Measurements from ENCODE around the gene AQP12B.
"Not testable (repeated sequence)": the region's sequence is repeated elsewhere in the genome, so short reads cannot be mapped to it uniquely, and the experiment has no call there.

The AQP12B gene

GRCh38 chr2:240701091-240701735 is 18.5 kb upstream of the AQP12B start:
- no peak for DNase-seq

DNA sequence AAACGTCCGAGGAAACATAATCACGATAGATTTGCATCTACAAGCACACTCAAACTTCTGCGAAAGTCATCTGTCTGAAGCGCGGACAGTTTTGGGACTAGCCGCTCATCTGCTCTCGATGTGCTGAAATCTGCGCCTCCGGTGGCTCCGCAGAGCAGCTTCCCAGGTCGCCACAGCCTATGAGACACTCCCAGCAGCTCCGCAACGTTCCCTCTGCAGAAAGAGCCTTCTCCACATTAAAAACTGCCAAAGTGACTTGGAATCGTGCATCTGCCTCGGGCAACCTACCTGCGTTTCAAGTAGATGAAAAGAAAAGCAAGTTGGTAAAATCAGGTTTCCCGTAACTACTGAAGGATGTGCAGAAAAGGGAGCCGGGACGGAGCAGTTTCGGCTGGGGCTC is 17.9 kb upstream of the AQP12B start:
- not testable (repeated sequence) for DNase-seq

DNA sequence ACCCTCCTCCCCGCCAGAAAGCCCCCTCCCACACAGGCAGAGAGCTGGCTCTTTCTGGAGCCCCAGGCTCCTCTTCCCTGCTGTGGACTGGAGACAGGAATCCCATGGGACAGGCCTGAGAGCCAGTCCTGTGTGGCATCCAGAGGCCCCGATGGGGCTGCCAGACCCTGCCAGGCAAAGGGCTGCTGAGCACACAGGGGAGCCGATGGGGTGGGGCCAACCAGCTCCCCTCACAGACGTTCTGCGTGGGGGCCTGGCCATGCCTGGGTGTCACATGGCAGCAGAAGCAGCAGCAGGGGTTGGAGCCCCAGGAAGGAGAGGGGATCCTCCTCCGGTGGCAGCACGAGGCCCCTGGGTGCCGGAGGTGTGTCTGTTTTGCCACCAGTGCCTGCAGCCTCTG is 17.1 kb upstream of the AQP12B start:
- DNase-seq = not testable (repeated sequence)

- DNase-seq = not testable (repeated sequence)
Measured at GRCh38 chr2:240698852-240699561, 16.3 kb upstream of the AQP12B start.

GRCh38 chr2:240696469-240696868 is 13.8 kb upstream of the AQP12B start:
- not testable (repeated sequence) for DNase-seq

DNA sequence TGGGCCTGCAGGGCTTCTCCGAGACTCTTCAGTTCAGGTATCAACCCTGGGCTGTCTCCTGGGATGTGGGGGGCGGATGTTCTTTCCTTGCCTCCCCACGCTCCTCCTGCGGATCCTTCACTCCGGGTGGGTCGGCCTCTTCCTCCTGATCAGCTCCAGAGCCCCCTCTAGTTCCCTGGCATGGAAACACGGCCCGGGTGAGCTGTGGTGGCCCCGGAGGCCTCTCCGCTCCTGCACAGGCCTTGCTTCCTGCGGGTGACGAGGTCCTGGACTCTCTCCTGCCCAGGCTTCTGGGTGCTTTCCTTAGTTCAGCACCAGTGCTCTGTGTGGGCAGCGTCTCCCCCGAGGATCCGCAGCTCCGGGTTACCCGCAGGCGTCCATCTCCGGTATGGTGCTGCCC is 12.9 kb upstream of the AQP12B start:
- DNase-seq = not testable (repeated sequence)

DNA sequence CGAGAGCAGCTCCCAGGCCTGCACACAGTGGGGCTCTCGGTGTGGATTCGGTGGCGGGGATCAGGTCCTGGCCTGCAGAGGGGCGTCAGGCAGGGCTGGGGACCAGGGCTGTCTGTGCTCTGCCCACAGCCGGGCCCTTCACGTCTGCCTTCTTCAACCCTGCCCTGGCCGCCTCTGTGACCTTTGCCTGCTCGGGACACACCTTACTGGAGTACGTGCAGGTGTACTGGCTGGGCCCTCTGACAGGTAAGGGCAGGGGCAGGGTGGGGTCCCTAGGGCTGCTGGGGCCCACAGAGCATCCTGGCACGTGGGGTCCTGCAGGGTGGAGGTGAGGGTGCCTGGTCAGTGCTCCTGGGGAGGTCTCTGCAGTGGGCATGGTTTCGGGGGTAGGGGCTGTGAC is 11.6 kb upstream of the AQP12B start:
- DNase-seq = not testable (repeated sequence)

GRCh38 chr2:240692583-240693561 is 10.2 kb upstream of the AQP12B start:
- DNase-seq = not testable (repeated sequence)

- DNase-seq = not testable (repeated sequence)
Measured at GRCh38 chr2:240691631-240692420, 9.1 kb upstream of the AQP12B start, which contains the start of gene AQP12A. TSS of gene AQP12A (plus strand) at chr2:240691866. CDS start at chr2:240691914, 48 bp downstream.

GRCh38 chr2:240691075-240691427 is 8.4 kb upstream of the AQP12B start:
- not testable (repeated sequence) for DNase-seq

DNA sequence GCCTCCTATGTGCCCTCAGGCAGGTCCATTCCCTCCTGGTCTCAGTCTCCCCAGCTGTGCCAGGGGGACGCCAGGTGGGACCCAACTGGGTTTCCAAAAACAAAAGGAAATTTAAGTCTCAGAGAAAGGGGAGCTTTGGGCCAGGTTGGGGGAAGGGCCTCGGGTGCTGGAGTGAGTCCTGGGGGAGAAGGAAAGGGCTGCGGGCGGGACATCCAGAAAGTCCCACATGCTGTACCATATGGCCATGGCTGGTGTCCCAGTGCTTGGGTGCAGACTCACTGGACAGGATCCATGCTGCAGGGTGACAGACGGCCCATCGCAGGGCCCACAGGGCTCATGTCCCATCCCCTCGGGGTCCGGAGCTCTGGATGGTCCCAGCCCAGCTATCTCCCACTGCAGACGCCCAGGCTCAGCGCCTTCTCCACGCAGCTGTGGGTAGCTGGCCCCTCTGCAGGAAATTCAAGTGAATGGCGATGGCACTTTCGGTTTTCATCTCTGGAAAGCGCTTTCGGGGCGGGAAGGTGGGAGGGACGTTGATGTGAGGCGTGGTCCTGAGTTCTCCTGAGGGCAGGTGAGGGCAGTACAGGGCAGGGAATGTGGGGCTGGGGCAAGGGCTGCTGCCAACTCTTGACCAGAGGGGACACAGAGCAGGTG is 7.9 kb upstream of the AQP12B start:
- not testable (repeated sequence) for DNase-seq

- no peak for DNase-seq
Measured at GRCh38 chr2:240689975-240690374, 7.3 kb upstream of the AQP12B start.

GRCh38 chr2:240688553-240688919 is 5.9 kb upstream of the AQP12B start:
- no peak for DNase-seq

DNA sequence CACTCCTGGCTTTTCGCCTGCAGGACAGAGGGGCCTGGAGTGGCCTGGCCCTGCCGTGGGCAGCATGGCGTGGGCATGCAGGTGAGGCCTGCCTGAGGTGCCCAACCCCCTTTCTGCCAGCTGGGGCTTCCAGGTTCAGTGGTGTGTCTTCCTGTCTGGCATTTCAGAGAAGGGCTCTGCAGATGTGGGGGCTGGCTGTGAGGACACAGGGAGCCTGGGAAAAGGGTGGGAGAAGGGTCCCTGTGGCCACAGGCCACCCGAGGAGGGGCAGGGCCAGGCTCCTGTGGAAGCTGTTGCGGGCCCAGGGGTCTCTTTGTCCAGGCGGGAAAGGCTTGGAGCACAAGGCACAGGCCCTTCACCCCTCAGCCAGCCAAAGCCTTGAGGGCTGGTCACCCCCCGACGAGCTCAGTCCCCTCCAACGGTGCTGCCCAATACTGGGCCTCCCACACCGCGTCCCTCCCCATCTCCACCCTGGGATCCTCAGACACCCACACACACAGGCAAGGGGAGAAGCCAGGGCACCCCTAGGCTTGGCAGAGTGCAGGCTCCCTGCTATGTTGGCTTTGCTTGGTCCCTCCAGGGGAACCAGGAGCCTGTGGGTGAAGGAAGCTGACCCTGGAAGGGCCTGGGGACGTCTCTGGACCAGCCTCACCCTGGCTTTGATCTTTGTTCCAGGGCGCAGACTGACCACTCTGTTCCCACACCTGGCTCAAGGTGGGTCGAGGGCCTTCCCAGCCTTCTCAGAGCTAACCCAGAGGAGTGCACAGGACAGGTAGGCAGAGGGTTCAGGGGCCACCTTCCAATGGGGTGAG is 5.3 kb upstream of the AQP12B start:
- DNase-seq = no peak

DNA sequence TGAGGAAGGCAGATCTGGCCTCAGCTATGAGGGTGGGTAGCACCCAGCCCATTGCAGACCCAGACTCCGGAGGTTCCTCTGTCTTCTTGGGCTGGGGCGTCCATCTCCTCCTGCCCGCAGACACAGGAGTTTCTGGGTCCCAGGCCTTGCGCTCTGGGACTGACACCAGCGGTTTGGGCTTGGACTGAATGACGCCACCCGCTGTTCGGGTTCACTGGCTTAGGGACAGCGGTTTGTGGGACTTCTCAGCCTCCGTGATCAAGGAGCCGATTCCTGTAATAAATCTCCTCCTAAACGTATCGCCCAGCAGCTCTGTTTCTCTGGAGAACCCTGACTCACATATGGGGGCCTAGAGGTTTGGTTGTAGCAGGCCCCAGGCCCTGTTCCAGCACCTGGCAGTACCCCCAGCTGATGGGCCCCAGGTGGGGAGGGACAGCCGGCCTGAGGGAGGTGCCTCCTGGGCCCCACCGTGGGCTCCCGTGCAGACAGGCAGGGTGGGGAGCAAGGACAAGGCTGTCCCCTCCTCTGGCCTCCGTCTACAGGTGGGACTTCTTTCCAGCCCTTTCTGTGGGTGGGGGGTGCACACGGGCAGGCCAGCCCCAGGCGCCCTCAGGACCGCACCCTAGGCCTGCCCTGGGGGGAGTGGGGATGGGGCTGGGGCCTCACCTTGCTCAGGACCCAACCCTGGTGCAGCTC is 4.5 kb upstream of the AQP12B start:
- DNase-seq = no peak

- no peak for DNase-seq
Measured at GRCh38 chr2:240686460-240686859, 3.8 kb upstream of the AQP12B start.

DNA sequence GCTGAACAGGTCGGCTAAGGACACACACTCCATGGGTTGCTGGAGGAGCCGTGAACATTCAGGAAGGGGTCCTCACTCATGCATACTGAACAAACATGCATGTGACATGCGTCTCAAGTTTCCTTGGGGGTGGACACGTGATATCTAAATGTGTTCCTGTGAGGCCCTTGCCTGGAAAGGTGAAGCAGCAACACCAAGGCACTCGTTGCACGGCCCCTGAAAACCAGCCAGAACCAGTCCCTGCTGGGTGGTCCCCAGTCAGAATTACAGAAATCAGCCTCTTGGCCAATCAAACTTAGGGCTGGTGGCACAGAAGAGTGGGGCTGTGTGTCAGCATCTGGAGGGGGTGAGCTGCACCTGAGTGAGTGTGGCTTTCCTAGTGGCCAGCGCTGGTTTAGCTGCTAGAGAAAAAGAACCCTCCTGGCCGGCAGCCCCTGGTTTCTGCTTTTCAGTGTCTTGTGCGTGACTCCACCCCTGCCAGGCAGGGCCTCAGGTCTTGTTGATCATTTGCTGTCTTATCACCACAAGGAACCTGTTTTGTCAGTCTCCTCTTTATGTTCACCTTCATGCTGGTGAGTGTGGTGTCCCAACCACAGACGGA is 3.2 kb upstream of the AQP12B start:
- DNase-seq = no peak

DNA sequence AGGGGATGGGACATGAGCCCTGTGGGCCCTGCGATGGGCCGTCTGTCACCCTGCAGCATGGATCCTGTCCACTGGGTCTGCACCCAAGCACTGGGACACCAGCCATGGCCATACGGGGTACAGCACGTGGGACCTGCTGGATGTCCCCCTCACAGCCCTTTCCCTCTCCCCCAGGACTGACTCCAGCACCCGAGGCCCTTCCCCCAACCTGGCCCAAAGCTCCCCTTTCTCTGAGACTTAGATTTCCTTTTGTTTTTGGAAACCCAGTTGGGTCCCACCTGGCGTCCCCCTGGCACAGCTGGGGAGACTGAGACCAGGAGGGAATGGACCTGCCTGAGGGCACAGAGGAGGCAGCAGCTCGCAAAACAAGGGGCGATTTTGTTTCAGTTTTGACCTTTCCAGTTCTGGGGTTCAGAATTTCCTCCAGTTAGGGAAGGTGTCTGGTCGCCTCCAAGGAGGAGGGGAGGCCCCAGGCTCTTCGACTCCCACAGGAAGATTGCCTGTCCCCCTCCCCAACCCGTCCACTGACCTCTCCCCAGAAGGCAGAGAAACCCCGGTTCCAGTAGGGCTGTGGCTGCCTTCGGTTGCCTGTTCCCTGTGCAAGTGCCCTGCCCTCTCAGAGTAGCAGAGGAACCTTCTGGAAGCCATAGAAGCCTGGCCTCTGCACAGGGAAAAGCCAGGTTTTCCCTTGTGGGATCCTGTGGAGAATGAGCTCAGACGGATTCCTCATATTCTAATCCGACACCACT is 1.5 kb upstream of the AQP12B start:
- not testable (repeated sequence) for DNase-seq

DNA sequence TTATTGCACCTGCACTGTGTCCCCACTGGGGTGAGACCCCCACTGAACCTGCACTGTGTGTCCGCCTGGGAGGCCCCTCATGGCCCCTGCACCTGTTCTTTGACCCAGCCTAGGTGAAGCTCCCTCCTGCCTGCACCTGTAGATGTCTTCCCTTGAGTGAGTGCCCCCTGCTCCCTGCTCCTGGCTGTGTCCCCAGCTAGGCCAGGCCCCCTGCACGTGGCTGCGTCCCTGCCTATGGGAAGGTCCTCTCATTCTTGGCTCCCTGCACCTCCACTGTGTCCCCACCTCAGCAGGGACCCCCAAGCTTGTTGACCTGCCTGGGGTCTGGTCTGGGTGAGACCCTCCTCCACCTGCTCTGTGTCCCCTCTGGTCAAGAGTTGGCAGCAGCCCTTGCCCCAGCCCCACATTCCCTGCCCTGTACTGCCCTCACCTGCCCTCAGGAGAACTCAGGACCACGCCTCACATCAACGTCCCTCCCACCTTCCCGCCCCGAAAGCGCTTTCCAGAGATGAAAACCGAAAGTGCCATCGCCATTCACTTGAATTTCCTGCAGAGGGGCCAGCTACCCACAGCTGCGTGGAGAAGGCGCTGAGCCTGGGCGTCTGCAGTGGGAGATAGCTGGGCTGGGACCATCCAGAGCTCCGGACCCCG is 769 bp upstream of the AQP12B start:
- DNase-seq = not testable (repeated sequence)

Data from NCI-H345 (cell line).